ENCODE measurements around the gene LTBR. TPM values are rescaled to one million over a fixed set of nuclear protein-coding genes. Genes with fewer than 3 reads are reported as not detected.

Gene LTBR
- total RNA-seq, 1 experiment from 2014 or later = 178 TPM

GRCh38 chr12:6428326-6428725, 44.4 kb downstream of the LTBR start:
- no TSS peak for BruUV-seq (replicated peaks)
- no peaks in the 10 kb centered on the region for H3K9me3 ChIP-seq (ENCODE audit: insufficient read depth, low read depth)
- no peaks in the 10 kb centered on the region for H3K79me2 ChIP-seq (ENCODE audit: low read depth)
- no peaks in the 10 kb centered on the region for H3K27me3 ChIP-seq (ENCODE audit: insufficient read depth, low read depth)
- no peak for DNase-seq
- ChIA-PET POLR2A (ENCODE audit: unreplicated experiment) (no interaction called here), CTCF (no interaction called here)
- peaks cover 32% of the 10 kb centered on the region for H3K4me1 ChIP-seq (replicated peaks; ENCODE audit: insufficient read depth)
- H4K20me1 ChIP-seq (ENCODE audit: insufficient read depth) = no peaks in the 10 kb centered on the region
- no peak overlapping the region for H3K4me2 ChIP-seq
- intact Hi-C loops (cut with micrococcal nuclease; ENCODE audit: unreplicated experiment) = no loop called here
- H3K9me2 ChIP-seq (ENCODE audit: insufficient read depth) = no peaks in the 10 kb centered on the region
- H3K4me3 ChIP-seq = no peak overlapping the region
- H3F3A ChIP-seq (ENCODE audit: insufficient read depth, low read depth) = peaks cover 41% of the 10 kb centered on the region
- TF ChIP-seq EZH2 (IDR thresholded peaks at IDR 0.05; ENCODE audit: low read depth) (no peak), CTCF (conservative IDR thresholded peaks at IDR 0.05) (no peak)
- no peaks in the 10 kb centered on the region for H3K36me3 ChIP-seq (ENCODE audit: low read depth)
- H3K27ac ChIP-seq = no peak overlapping the region
- no peak overlapping the region for H2AFZ ChIP-seq

- Histone ChIP-seq H3K9me3 (ENCODE audit: insufficient read depth, low read depth) (no peaks in the 10 kb centered on the region), H3K4me1 (replicated peaks; ENCODE audit: insufficient read depth) (peaks cover 29% of the 10 kb centered on the region), H3K79me2 (ENCODE audit: low read depth) (no peaks in the 10 kb centered on the region), H3F3A (ENCODE audit: insufficient read depth, low read depth) (peaks cover 41% of the 10 kb centered on the region), H4K20me1 (ENCODE audit: insufficient read depth) (no peaks in the 10 kb centered on the region), H3K36me3 (ENCODE audit: low read depth) (no peaks in the 10 kb centered on the region), H2AFZ (peak overlapping the region; percentile 89), H3K9me2 (ENCODE audit: insufficient read depth) (no peaks in the 10 kb centered on the region), H3K4me3 (peak overlapping the region; percentile 37), H3K27me3 (ENCODE audit: insufficient read depth, low read depth) (no peaks in the 10 kb centered on the region), H3K4me2 (peak overlapping the region; percentile 75), H3K27ac (peak overlapping the region; percentile 98)
- intact Hi-C loops (cut with micrococcal nuclease; ENCODE audit: unreplicated experiment) = loop anchor here (1.0 to 5.0 kb wide), 6 partner anchors 21 to 257 kb away; partner anchors contain the start of genes MRPL51 and ZNF384
- ChIA-PET POLR2A (ENCODE audit: unreplicated experiment) (no interaction called here), CTCF (no interaction called here)
- TF ChIP-seq EZH2 (IDR thresholded peaks at IDR 0.05; ENCODE audit: low read depth) = no peak
- no peak for TF ChIP-seq CTCF (conservative IDR thresholded peaks at IDR 0.05)
- TSS peak; percentile 100 for BruUV-seq (replicated peaks)
- DNase-seq = peak; percentile 97 to 98
These were observed 46.4 kb downstream of the LTBR start for GRCh38 chr12:6430124-6430989.

- H3K4me2 ChIP-seq = no peak overlapping the region
- no peaks in the 10 kb centered on the region for H3K79me2 ChIP-seq (ENCODE audit: low read depth)
- no peaks in the 10 kb centered on the region for H3K9me2 ChIP-seq (ENCODE audit: insufficient read depth)
- intact Hi-C loops (cut with micrococcal nuclease; ENCODE audit: unreplicated experiment) = loop anchor here (5.0 kb wide), 1 partner anchor 254 kb away; the partner anchor contains the start of gene ZNF384
- no peak overlapping the region; the same call in 1 of the 2 replicates for H2AFZ ChIP-seq
- peaks cover 29% of the 10 kb centered on the region for H3K4me1 ChIP-seq (replicated peaks; ENCODE audit: insufficient read depth)
- H3K9me3 ChIP-seq (ENCODE audit: insufficient read depth, low read depth) = no peaks in the 10 kb centered on the region
- H3K27me3 ChIP-seq (ENCODE audit: insufficient read depth, low read depth) = no peaks in the 10 kb centered on the region
- H3K27ac ChIP-seq = no peak overlapping the region
- DNase-seq = no peak
- peaks cover 41% of the 10 kb centered on the region for H3F3A ChIP-seq (ENCODE audit: insufficient read depth, low read depth)
- ChIA-PET POLR2A (ENCODE audit: unreplicated experiment) (no interaction called here), CTCF (no interaction called here)
- BruUV-seq (replicated peaks) = no TSS peak
- H4K20me1 ChIP-seq (ENCODE audit: insufficient read depth) = no peaks in the 10 kb centered on the region
- H3K36me3 ChIP-seq (ENCODE audit: low read depth) = no peaks in the 10 kb centered on the region
- no peak overlapping the region for H3K4me3 ChIP-seq
- TF ChIP-seq EZH2 (IDR thresholded peaks at IDR 0.05; ENCODE audit: low read depth) (no peak), CTCF (conservative IDR thresholded peaks at IDR 0.05) (no peak)
These were observed 49.0 kb downstream of the LTBR start for GRCh38 chr12:6432991-6433390.
